GM12865 (cell line): ENCODE data around the gene ADARB1.
A peak's percentile ranks its signal among the peaks of the same experiment; 100 is the strongest.

ENCODE experiments used
- DNase-seq: peaks from one replicate; pipeline ENCODE4 v3.0.0; 2010; ENCODE audit warnings: low read depth
- H3K4me3 ChIP-seq: 2 replicates; pipeline ENCODE4 v1.5.1; 2011; ENCODE audit warnings: mild to moderate bottlenecking, low read depth, low read length, control low read depth
- TF ChIP-seq, protein P1 (sequence below): IDR thresholded peaks from 2 replicates; pipeline ENCODE4 v1.5.1; 2011; ENCODE audit warnings: low read length, control low read depth, low read depth, inconsistent platforms; ENCODE audit not compliant: insufficient read depth; ENCODE audit errors: missing control alignments

ADARB1 gene

DNA sequence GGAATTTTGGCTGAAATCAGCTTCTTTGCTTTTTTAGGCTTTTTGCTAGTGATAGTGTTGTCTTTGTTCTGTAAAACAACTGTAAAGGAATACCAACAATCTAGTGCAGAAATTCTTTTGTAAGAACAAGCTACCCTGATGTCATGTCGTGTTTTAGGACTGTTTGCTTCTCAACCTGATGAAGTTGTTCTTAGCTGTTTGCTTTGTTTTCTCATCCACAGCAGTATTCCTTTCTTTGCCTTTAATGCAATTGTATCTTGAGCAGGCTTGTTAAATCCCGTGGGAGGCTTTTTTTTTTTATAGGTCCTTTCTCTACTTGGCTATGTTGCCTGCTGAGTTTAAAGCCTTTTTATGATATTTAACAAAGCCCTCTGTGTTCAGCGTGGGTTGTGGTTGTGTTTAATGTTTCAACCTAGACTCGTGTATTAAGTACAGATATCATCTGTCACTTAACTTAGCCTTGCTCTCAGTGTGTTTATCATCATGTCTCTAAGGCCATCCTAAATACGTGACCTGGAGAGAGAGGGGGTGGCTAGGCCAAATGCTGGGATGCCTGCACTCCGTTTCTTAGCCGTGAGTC, 31.6 kb downstream of the ADARB1 start:
- no peak for DNase-seq
- no peak overlapping the region for H3K4me3 ChIP-seq
- TF ChIP-seq, protein P1, sequence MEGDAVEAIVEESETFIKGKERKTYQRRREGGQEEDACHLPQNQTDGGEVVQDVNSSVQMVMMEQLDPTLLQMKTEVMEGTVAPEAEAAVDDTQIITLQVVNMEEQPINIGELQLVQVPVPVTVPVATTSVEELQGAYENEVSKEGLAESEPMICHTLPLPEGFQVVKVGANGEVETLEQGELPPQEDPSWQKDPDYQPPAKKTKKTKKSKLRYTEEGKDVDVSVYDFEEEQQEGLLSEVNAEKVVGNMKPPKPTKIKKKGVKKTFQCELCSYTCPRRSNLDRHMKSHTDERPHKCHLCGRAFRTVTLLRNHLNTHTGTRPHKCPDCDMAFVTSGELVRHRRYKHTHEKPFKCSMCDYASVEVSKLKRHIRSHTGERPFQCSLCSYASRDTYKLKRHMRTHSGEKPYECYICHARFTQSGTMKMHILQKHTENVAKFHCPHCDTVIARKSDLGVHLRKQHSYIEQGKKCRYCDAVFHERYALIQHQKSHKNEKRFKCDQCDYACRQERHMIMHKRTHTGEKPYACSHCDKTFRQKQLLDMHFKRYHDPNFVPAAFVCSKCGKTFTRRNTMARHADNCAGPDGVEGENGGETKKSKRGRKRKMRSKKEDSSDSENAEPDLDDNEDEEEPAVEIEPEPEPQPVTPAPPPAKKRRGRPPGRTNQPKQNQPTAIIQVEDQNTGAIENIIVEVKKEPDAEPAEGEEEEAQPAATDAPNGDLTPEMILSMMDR = no peak

DNA sequence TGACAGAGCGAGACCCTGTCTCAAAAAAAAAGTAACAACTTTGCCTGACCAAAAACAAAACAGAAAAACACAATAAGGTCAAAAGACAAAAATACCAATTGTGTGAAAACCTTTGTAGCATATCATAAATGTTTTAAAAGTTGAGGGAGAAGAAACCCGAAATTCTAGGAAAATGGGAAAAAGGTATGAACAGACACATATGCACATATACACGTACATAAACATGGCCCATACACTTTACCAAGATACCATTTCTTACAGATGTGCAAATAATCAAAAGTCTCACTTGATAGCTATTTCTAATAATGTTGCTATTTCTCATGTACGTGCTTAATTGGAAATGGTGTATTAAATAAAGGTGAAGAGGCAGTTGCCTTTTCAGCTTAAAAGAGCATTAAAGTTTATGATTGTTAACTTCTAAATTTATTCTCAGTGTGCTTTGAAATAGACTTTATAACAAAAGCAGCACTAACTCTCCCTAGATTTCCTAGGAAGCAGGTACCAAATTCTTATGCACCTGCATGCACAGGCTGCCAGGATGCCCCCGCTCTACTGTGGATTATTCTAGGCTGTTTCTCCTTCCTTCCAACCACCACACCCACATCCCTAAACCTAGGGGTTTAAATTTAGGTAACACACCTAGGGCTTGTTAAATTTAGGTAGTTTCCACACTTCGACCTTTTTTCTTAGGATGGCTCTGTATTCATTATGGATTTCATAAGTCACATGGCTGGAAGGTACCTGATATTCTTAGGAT, 33.8 kb downstream of the ADARB1 start:
- DNase-seq = no peak
- TF ChIP-seq, protein P1 = no peak
- no peak overlapping the region for H3K4me3 ChIP-seq

DNA sequence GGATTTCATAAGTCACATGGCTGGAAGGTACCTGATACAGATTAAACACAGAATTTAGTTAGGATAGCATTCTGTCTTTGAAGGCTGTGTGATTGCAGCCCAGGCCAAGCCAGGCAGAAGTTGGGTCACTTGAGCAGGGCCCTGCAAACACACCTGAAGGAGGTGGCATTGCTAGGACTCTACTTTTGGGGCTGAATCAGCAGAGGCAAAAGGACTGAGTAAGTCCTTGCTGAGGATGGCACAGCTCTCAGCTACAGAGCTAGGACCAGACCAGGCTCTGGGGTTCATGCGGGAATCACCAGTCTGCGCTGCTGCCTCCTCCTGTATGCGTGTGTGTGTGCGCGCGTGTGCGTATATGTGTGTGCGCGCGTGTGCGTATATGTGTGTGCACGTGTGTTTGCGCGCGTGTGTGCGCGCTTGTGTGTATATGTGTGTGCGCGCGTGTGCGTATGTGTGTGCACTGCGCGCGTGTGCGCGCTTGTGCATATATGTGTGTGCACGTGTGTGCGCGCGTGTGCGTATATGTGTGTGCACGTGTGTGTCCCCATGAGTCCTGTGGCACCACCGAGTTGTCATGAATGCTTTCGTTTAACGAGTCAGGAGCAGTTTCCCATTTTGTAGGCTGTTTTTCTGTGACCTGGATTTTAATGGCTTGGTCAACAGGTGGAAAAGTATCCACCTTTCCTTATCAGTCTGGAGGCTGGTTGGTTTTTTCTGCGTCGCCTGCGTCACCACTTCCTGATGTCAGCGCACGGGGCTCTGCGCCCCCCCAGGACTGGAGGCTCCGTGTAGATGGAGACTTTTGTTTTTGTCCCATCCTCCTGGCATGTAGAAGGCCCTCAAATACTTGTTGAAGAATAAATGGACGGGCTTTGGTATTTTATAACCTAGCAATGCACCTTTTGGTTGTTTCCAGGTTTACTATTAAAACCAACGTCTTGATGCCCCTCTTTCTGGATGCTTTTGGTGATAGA, 34.7 kb downstream of the ADARB1 start:
- no peak for DNase-seq
- H3K4me3 ChIP-seq = 0 out of 2 replicates have a peak overlapping the region, but pooled peaks have one; percentile 10
- TF ChIP-seq, protein P1 = no peak

DNA sequence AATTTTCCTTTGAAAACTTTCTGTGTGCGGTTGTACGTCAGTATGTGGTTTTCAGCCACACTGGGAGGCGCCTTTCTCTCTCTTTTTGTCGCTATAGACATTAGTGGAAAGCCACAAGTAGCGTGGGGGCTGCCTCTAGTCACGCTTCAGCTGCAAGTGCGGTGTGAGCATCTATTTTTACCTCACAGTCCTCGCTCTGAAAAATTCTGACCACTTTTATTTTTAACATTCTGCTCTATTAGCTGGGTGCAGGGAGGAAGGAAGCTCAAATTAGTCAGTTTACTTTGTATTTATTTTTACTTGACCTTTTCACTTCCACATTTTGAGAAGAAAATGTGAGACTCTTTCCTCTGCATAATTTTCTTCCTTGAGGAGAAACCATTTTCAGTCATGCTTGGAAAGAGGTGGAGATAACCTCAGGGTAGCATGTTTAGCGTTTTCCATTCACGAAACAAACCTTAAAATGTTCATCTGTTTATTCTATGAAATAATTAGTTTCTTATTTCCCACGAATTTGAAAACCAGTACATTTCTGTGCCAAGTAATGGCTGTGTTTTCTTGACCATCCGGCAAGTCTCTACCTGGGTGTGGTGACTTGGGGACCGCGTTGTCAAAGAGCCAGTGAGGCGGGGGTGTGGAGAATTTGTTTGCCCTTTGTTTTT, 35.6 kb downstream of the ADARB1 start:
- peak; percentile 92 for DNase-seq
- H3K4me3 ChIP-seq = no peak overlapping the region
- TF ChIP-seq, protein P1 = no peak

DNA sequence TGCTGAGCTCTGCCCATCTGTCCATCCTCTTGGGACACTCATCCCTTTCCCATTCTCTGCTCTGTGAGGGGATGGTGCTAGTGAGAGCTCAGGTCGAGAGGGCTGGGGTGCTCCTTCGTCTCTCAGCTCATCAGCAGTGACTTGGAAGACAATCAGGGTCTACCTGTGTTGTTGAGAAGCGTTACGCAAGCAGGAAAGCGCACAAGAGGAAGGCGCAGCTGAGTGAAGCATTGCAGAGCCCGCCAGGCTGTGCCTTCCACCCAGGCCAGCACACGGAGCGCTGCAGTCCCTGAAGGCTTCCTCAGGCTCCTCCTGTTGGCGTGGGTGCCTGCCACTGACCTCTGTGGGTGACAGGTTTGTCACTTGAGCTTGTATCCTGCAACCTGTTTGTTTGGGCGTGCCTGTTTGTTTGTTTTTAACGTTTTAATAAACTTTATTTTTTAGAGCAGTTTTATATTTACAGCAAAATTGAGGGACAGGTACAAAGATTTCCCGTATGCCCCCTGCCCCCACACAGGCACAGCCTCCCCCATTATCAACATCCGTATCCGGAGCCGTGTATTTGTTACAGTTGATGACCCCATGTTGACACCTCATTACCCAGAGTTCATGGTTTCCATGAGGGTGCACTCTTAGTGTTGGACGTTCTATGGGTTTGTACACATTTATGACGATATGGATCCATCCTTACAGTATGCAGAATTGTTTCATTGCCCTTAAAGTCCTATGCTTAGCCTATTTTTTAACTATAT, 36.7 kb downstream of the ADARB1 start:
- no peak overlapping the region for H3K4me3 ChIP-seq
- TF ChIP-seq, protein P1 = no peak
- DNase-seq = peak; percentile 9

DNA sequence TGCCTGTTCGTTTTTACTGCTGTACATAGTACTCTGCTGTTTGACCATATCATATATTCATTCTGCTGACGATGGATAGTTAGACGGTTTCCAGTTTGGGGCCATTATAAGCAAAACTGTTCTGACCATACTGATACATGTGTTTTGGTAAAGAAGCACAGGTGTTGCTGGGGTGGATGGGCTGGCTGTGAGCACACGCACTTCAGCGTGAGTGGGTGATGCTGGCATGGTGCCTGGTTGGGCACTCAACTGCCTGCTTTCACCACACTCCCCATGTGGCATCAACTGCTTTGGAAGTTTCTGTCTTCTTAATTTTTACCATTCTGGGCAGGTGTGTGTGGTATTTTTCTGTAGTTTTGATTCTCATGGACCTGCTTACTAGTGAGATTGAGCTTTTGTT, 37.3 kb downstream of the ADARB1 start:
- DNase-seq = no peak
- no peak overlapping the region for H3K4me3 ChIP-seq
- TF ChIP-seq, protein P1 = no peak
